ENCODE results near the gene MAP3K1. TPM values are rescaled to one million over a fixed set of nuclear protein-coding genes. Genes with fewer than 3 reads are reported as not detected.

Gene MAP3K1
- total and polyA plus RNA-seq, 11 donors = 2.1 to 19.5 (median 6.8) TPM

- DNase-seq (no peak), ATAC-seq (no peak)
- H3K27me3 ChIP-seq = no peaks in the 10 kb centered on the region
- no peak overlapping the region for H3K4me3 ChIP-seq
- WGBS, 4 donors = 95 to 97% (median 96%) methylated on average over 3 of the region's 3 CpGs
- H3K27ac ChIP-seq = no peak overlapping the region
- no peaks in the 10 kb centered on the region for H3K9me3 ChIP-seq
- no peak for TF ChIP-seq CTCF (IDR thresholded peaks at IDR 0.05)
- no peak for TF ChIP-seq POLR2A (IDR thresholded peaks at IDR 0.05)
- no peaks in the 10 kb centered on the region for H3K4me1 ChIP-seq
- no peaks in the 10 kb centered on the region for H3K36me3 ChIP-seq
- intact Hi-C loops (cut with DNase I) = no loop called here
Observed at GRCh38 chr5:56791396-56791795, 24.0 kb upstream of the MAP3K1 start.

DNA sequence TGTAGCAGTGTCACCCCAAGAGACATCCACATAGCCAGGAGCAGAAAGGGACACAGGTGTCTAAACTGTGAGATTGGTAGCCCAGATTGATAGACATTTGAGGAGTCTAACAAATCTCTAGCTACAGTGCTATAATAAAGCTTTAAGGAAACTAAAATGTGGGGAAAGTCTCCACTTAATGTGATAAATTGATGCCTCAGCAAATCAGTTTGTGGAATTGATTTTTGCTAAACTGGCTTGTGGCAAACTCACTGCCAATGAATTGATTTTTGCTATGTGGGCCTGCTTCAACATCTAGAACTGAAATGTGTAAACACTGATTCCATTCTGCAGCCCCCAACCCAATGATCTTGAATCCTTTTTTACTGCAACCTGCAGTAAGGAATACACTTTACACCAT lies 16.8 kb upstream of the MAP3K1 start:
- Histone ChIP-seq H3K4me3 (no peak overlapping the region), H3K4me1 (peaks cover 0 to 14% (median 9%) of the 10 kb centered on the region in 12 donors), H3K36me3 (no peaks in the 10 kb centered on the region), H3K9me3 (no peaks in the 10 kb centered on the region), H3K27ac (no peak overlapping the region), H3K27me3 (no peaks in the 10 kb centered on the region)
- TF ChIP-seq POLR2A (IDR thresholded peaks at IDR 0.05) (no peak), CTCF (IDR thresholded peaks at IDR 0.05) (no peak)
- intact Hi-C loops (cut with DNase I) = no loop called here
- ATAC-seq (no peak), DNase-seq (no peak)

- H3K4me1 ChIP-seq = peaks cover 0 to 14% (median 9%) of the 10 kb centered on the region in 12 donors
- no peak overlapping the region for H3K27ac ChIP-seq
- no peaks in the 10 kb centered on the region for H3K9me3 ChIP-seq
- no peak overlapping the region for H3K4me3 ChIP-seq
- H3K27me3 ChIP-seq = no peaks in the 10 kb centered on the region
- H3K36me3 ChIP-seq = no peaks in the 10 kb centered on the region
- TF ChIP-seq CTCF (IDR thresholded peaks at IDR 0.05) = no peak
- TF ChIP-seq POLR2A (IDR thresholded peaks at IDR 0.05) = no peak
- DNase-seq (no peak), ATAC-seq (peak in 2 of 4 donors; percentile 18 to 33)
- intact Hi-C loops (cut with DNase I) = loop anchor here in 1 of 10 donors (10.0 kb wide), 1 partner anchor 185 kb away; no protein-coding TSS in a partner anchor
Observed at GRCh38 chr5:56800186-56800585, 15.2 kb upstream of the MAP3K1 start.

- 85 to 89% (median 87%) methylated on average over 3 of the region's 3 CpGs for WGBS, 4 donors
- peaks cover 0 to 14% (median 9%) of the 10 kb centered on the region in 12 donors for H3K4me1 ChIP-seq
- H3K36me3 ChIP-seq = no peaks in the 10 kb centered on the region
- DNase-seq = no peak
- H3K27me3 ChIP-seq = no peaks in the 10 kb centered on the region
- no peak overlapping the region for H3K27ac ChIP-seq
- no peak overlapping the region for H3K4me3 ChIP-seq
- TF ChIP-seq CTCF (IDR thresholded peaks at IDR 0.05) (no peak), POLR2A (IDR thresholded peaks at IDR 0.05) (no peak)
- H3K9me3 ChIP-seq = no peaks in the 10 kb centered on the region
- no peak for ATAC-seq
- intact Hi-C loops (cut with DNase I) = loop anchor here in 1 of 10 donors (10.0 kb wide), 1 partner anchor 186 kb away; no protein-coding TSS in a partner anchor
Observed at GRCh38 chr5:56801256-56801655, 14.1 kb upstream of the MAP3K1 start.

All from heart left ventricle (tissue), 16 donors.